Frontal cortex (tissue), 4 donors: ENCODE measurements around the gene USP30. TPM values are rescaled to one million over a fixed set of nuclear protein-coding genes. Genes with fewer than 3 reads are reported as not detected.
A peak's percentile ranks its signal among the peaks of the same experiment; 100 is the strongest.

Experiments used
- DNase-seq, 2 donors: peaks; one replicate each; pipeline ENCODE4 v3.0.0; 2012; ENCODE audit warnings: low spot score in 2 of 2
- FAIRE-seq: peaks from 2 replicates; lab custom pipeline; 2012; peaks lifted over from hg19 to GRCh38; lab: Jason Lieb, UNC
- total RNA-seq: library from RNA; depleted of rRNA; stranded (reverse); fragments of >200 nt; gene quantifications from one replicate; pipeline ENCODE4 v1.2.3, GENCODE V29; 2014
- donor health status: control.
- donor health status: control.
- donor health status: control.

USP30 gene
- total RNA-seq, 1 donor from 2014 or later: 22.0 TPM

GRCh38 chr12:109093022-109093918 lies 40.9 kb downstream of the USP30 start, which contains the start of gene ALKBH2:
Gene ALKBH2, minus strand, starts transcription at chr12:109093472. Its CDS starts 686 bp downstream, at chr12:109092786.
- peak; percentile 81 to 97 for DNase-seq

GRCh38 chr12:109097140-109097434 lies 44.7 kb downstream of the USP30 start:
- no peak for DNase-seq
- FAIRE-seq: no peak

More at GRCh38 chr12:109093022-109093918, 40.9 kb downstream of the USP30 start, which contains the start of gene ALKBH2:
- no peak for FAIRE-seq

GRCh38 chr12:109097435-109098182 lies 45.2 kb downstream of the USP30 start, which contains the start of gene UNG:
Gene UNG, plus strand, starts transcription at chr12:109097597. Its CDS starts 83 bp downstream, at chr12:109097680.
- DNase-seq: peak; percentile 96 to 100
- peak; percentile 10 for FAIRE-seq

- DNase-seq (no peak), FAIRE-seq (no peak)
These were observed 45.8 kb downstream of the USP30 start for GRCh38 chr12:109098183-109098604.

- FAIRE-seq: no peak
- DNase-seq: no peak
These were observed 46.3 kb downstream of the USP30 start for GRCh38 chr12:109098651-109099050.

GRCh38 chr12:109099431-109100020 lies 47.1 kb downstream of the USP30 start:
- DNase-seq: no peak
- no peak for FAIRE-seq

- no peak for DNase-seq
- no peak for FAIRE-seq
These were observed 48.4 kb downstream of the USP30 start for GRCh38 chr12:109100741-109101140.

GRCh38 chr12:109102491-109102890 lies 50.1 kb downstream of the USP30 start:
- FAIRE-seq (no peak), DNase-seq (no peak)

- DNase-seq (no peak), FAIRE-seq (no peak)
These were observed 52.8 kb downstream of the USP30 start for GRCh38 chr12:109105176-109105575.

- DNase-seq (no peak), FAIRE-seq (no peak)
These were observed 57.5 kb downstream of the USP30 start for GRCh38 chr12:109109746-109110350.

GRCh38 chr12:109110988-109111495 lies 58.7 kb downstream of the USP30 start:
- FAIRE-seq (no peak), DNase-seq (peak; percentile 77 to 84)

- FAIRE-seq: no peak
- no peak for DNase-seq
These were observed 60.5 kb downstream of the USP30 start for GRCh38 chr12:109112720-109113465.

GRCh38 chr12:109113661-109114321 lies 61.4 kb downstream of the USP30 start:
- FAIRE-seq (no peak), DNase-seq (no peak)

- no peak for FAIRE-seq
These were observed 62.3 kb downstream of the USP30 start for GRCh38 chr12:109114644-109115043.

GRCh38 chr12:109115404-109115757 lies 63.0 kb downstream of the USP30 start:
- DNase-seq: no peak
- FAIRE-seq: no peak

More at GRCh38 chr12:109114644-109115043, 62.3 kb downstream of the USP30 start:
- DNase-seq: no peak

- DNase-seq (peak in 1 of 2 donors; percentile 39), FAIRE-seq (no peak)
These were observed 63.6 kb downstream of the USP30 start, which contains the start of gene ACACB for GRCh38 chr12:109115758-109116610. Gene ACACB, plus strand, starts transcription at chr12:109116587. Its CDS starts 22,819 bp downstream, at chr12:109139406.

- DNase-seq: no peak
These were observed 64.2 kb downstream of the USP30 start for GRCh38 chr12:109116611-109116949.

GRCh38 chr12:109120095-109120494 lies 67.7 kb downstream of the USP30 start:
- no peak for FAIRE-seq
- DNase-seq: no peak

More at GRCh38 chr12:109116611-109116949, 64.2 kb downstream of the USP30 start:
- no peak for FAIRE-seq
